Gastrocnemius medialis (tissue), 4 donors: Measurements from ENCODE around the gene TSC2.

Experiments
- CTCF ChIP-seq, 5 experiments: fragments of 450-650 bp in 3 of 5; fragments of 200-600 bp in 2 of 5; sonication (generic) in 2 of 5; IDR thresholded peaks in 4 of 5; conservative IDR thresholded peaks in 1 of 5; 1 replicate in 4 of 5; 2 replicates in 1 of 5; pipeline ENCODE4 v1.5.1; 2016 to 2019; ENCODE audit warnings: antibody characterized with exemption in 5 of 5, mild to moderate bottlenecking in 3 of 5, moderate library complexity in 3 of 5
- POLR2A ChIP-seq, 2 donors: fragments of 450-650 bp; IDR thresholded peaks; one replicate each; pipeline ENCODE4 v1.6.1; 2017; ENCODE audit warnings: antibody characterized with exemption in 2 of 2, mild to moderate bottlenecking in 2 of 2, moderate library complexity in 2 of 2

- no peak for TF ChIP-seq CTCF (IDR thresholded peaks at IDR 0.05 in 4 of 5, conservative IDR thresholded peaks at IDR 0.05 in 1 of 5)
- TF ChIP-seq POLR2A (IDR thresholded peaks at IDR 0.05), result no peak
Observed at GRCh38 chr16:2042986-2043666, 4.7 kb upstream of the TSC2 start.
